Tibial artery (tissue), 4 donors: ENCODE data around the gene TTC28.

Experiments
- DNase-seq, 2 donors: peaks; one replicate each; pipeline ENCODE4 v3.0.0-alpha.2; 2019
- H3K27ac ChIP-seq, 2 donors: fragments of 200-600 bp; sonication (generic) in 1 of 2; 1 replicate in 1 of 2; 2 replicates in 1 of 2; pipeline ENCODE4 v1.5.1; 2018 to 2019; ENCODE audit warnings: mild to moderate bottlenecking in 1 of 2
- H3K27me3 ChIP-seq, 2 donors: fragments of 200-600 bp; sonication (generic) in 1 of 2; one replicate each; pipeline versions ENCODE4 v1.5.1 to v1.6.0; 2016 to 2019
- H3K36me3 ChIP-seq, 3 donors: fragments of 200-600 bp; sonication (generic) in 2 of 3; one replicate each; pipeline ENCODE4 v1.5.1; 2016 to 2019; ENCODE audit warnings: mild to moderate bottlenecking in 2 of 3
- H3K4me1 ChIP-seq, 4 donors: fragments of 200-600 bp; sonication (generic) in 2 of 4; 1 replicate in 3 of 4; 2 replicates in 1 of 4; pipeline ENCODE4 v1.5.1; 2016 to 2019
- H3K4me3 ChIP-seq, 2 donors: fragments of 200-600 bp; sonication (generic) in 1 of 2; 1 replicate in 1 of 2; 2 replicates in 1 of 2; pipeline ENCODE4 v1.5.1; 2018 to 2019; ENCODE audit warnings: mild to moderate bottlenecking in 2 of 2
- H3K9me3 ChIP-seq, 3 donors: fragments of 200-600 bp; sonication (generic) in 1 of 3; one replicate each; pipeline ENCODE4 v1.5.1; 2016 to 2019
- CTCF ChIP-seq, 2 experiments: fragments of 200-600 bp in 1 of 2; fragments of 450-650 bp in 1 of 2; IDR thresholded peaks; one replicate each; pipeline ENCODE4 v1.5.1; 2017 to 2019; ENCODE audit warnings: antibody characterized with exemption in 2 of 2, mild to moderate bottlenecking in 1 of 2, moderate library complexity in 1 of 2
- intact Hi-C: fragments of 100-400 bp; cut with DNase I; formaldehyde crosslinking; loops from one replicate; pipeline ENCODE4 v1.15.0; 2023; ENCODE audit warnings: low total_unique reads

Gene TTC28

GRCh38 chr22:27994481-27995331, 684.9 kb downstream of the TTC28 start:
- H3K27ac ChIP-seq = no peak overlapping the region
- H3K9me3 ChIP-seq = no peaks in the 10 kb centered on the region
- intact Hi-C loops = loop anchor here (5.0 kb wide), 2 partner anchors 107 to 1242 kb away; no protein-coding TSS in a partner anchor
- TF ChIP-seq CTCF (IDR thresholded peaks at IDR 0.05) = no peak
- no peaks in the 10 kb centered on the region for H3K27me3 ChIP-seq
- DNase-seq = peak; percentile 17 to 53
- H3K4me3 ChIP-seq = no peak overlapping the region
- H3K36me3 ChIP-seq = peaks cover 8 to 100% (median 57%) of the 10 kb centered on the region in 3 donors
- peaks cover 0 to 15% (median 4%) of the 10 kb centered on the region in 4 donors for H3K4me1 ChIP-seq

DNA sequence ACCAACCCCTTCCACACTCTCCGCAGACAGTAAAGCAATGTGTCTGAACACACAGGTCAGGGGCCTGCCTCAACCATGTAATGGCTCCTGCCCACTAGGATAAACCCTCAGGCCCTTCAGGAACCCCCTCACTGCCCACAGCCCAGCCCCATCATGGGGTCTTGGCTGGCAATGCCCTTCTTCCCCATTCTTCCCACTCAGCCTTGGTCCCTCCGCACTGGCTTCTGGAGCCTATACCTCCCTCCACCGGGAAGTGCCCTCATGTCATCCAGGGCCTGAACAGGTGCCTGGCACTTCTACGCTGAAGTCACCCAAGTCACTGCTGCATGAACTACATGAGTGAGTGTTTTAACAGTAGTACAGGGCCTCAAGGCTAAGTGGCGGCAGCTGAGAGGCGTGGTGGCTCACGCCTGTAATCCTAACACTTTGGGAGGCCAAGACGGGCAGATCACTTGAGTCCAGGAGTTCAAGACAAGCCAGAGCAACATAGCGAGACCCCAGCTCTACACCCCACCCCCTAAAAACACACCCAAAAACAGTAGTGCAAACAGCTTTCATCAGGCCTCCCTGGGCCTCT, 685.8 kb downstream of the TTC28 start:
- Histone ChIP-seq H3K27me3 (no peaks in the 10 kb centered on the region), H3K4me1 (peaks cover 0 to 15% (median 4%) of the 10 kb centered on the region in 4 donors), H3K36me3 (peaks cover 7 to 100% (median 56%) of the 10 kb centered on the region in 3 donors), H3K27ac (no peak overlapping the region), H3K4me3 (no peak overlapping the region), H3K9me3 (no peaks in the 10 kb centered on the region)
- DNase-seq = peak; percentile 12 to 35
- intact Hi-C loops = loop anchor here (5.0 kb wide), 1 partner anchor 107 kb away; no protein-coding TSS in a partner anchor
- TF ChIP-seq CTCF (IDR thresholded peaks at IDR 0.05) = no peak

- intact Hi-C loops = loop anchor here (5.0 kb wide), 1 partner anchor 106 kb away; no protein-coding TSS in a partner anchor
- peaks cover under 1 to 100% (median 54%) of the 10 kb centered on the region in 3 donors for H3K36me3 ChIP-seq
Observed at GRCh38 chr22:27993201-27993635, 686.4 kb downstream of the TTC28 start.

DNA sequence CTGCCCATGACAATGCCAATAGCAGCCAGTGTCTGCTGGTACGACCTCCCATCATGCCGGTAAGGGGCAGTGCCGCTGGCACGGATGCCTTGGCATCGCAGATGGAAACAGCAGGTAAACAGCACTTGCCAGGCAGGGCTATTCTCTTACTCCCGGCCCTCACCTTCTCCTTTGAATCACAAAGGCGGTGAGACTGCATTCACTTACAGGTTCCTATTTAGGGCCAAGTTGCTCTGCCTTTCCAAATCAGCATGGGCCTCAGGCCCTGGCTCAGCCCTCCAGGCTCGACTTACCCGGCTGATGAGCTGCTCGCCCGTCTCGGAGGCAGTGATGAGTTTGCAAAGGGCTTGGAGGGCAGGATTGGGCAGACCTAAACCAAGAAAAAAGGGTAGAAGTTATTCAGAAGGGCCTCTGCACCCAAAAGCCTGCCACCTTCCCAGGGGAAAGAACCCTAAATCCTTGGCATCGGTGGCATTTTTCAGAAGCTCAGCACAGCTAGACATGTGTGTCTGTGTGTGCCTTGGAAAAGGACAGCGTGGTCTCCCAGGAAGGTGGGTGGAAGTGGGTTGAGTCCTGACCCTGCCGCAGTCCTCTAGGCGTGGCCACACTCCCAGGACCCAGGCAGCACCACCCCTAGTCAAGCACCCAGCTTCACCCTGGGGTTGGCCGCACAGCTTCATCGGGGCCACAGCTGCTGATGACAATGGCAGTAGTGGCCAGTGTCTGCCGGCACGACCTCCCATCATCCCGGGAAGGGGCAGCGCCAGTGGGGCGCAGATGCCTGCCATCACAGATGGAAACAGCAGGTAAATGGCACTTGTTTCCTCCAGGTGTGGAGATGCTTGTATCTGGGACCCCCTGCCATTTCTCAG, 687.1 kb downstream of the TTC28 start:
- DNase-seq = peak; percentile 17 to 59
- Histone ChIP-seq H3K9me3 (no peaks in the 10 kb centered on the region), H3K27ac (no peak overlapping the region), H3K36me3 (peaks cover 2 to 98% (median 53%) of the 10 kb centered on the region in 3 donors), H3K4me1 (peaks cover 0 to 15% (median 4%) of the 10 kb centered on the region in 4 donors), H3K4me3 (no peak overlapping the region), H3K27me3 (no peaks in the 10 kb centered on the region)
- TF ChIP-seq CTCF (IDR thresholded peaks at IDR 0.05) = no peak
- intact Hi-C loops = loop anchor here (5.0 kb wide), 1 partner anchor 105 kb away; no protein-coding TSS in a partner anchor

More at GRCh38 chr22:27993201-27993635, 686.4 kb downstream of the TTC28 start:
- H3K27me3 ChIP-seq = no peaks in the 10 kb centered on the region
- peaks cover 0 to 15% (median 4%) of the 10 kb centered on the region in 4 donors for H3K4me1 ChIP-seq
- H3K9me3 ChIP-seq = no peaks in the 10 kb centered on the region
- H3K4me3 ChIP-seq = no peak overlapping the region
- no peak overlapping the region for H3K27ac ChIP-seq
- TF ChIP-seq CTCF (IDR thresholded peaks at IDR 0.05) = no peak
- DNase-seq = peak; percentile 16 to 64
